ENCODE measurements around the gene GHRHR. TPM values are rescaled to one million over a fixed set of nuclear protein-coding genes. Genes with fewer than 3 reads are reported as not detected.

The GHRHR gene
- polyA plus RNA-seq, 1 donor from 2014 or later = not detected

DNA sequence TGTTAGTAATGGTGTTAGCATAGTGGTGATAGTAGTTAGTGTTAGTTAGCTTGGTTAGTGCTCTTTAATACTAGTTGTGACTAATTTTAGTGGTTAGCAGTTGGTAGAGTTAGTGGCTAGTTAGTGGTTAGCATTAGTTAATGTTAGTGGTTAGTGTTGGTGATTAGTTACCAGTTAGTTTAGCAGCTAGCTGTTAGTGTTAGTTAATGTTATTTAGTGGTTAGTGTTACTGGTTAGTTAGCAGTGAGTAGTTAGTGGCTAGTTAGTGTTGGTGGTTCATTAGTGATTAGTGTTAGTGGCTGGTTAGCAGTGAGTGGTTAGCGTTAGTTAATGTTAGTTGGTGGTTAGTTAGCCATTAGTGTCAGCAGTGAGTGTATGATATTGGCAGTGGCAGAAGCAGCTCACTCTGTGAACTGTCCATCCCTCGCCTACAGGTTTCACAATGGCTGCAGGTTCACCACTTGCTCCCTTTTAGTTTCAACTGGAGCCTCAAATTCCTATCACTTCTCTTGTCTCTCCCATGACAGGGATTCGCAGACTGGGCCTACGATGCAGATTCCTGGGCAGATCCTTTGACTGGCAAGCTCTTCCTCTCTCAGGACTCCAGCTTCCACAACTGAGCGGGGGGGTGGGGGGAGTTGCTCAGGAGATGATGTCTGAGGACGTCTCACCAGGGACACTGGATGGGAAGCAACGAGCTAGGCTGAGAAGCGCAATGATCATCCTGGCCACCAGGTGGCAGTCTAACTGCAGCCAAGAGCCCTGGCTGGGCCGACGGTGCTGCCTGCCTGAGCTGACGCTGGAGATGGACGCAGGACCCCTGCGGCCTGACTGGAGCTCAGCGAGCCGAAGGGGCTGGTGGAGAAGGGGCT lies 19.5 kb downstream of the GHRHR start:
- Histone ChIP-seq H3K9me3 (ENCODE audit: low read length) (no peaks in the 10 kb centered on the region), H3K27ac (ENCODE audit: low read length) (no peak overlapping the region), H2AFZ (ENCODE audit: low read depth, low read length) (no peak overlapping the region), H3K4me2 (ENCODE audit: low read length) (no peak overlapping the region), H3K36me3 (ENCODE audit: insufficient read depth, low read length) (no peaks in the 10 kb centered on the region), H3K27me3 (ENCODE audit: insufficient read depth, low read depth, low read length) (no peaks in the 10 kb centered on the region), H3K9me2 (ENCODE audit: insufficient read depth, low read length) (no peaks in the 10 kb centered on the region), H3K79me2 (replicated peaks; ENCODE audit: insufficient read depth, low read length) (no peaks in the 10 kb centered on the region), H3K9ac (ENCODE audit: low read length) (no peak overlapping the region), H3F3A (ENCODE audit: insufficient read depth, low read length, poor library complexity, severe bottlenecking) (no peaks in the 10 kb centered on the region), H4K20me1 (ENCODE audit: insufficient read depth) (no peaks in the 10 kb centered on the region), H3K4me3 (ENCODE audit: low read length) (peak overlapping the region; percentile 47)
- TF ChIP-seq RAD21 (conservative IDR thresholded peaks at IDR 0.05) (peak; percentile 98), MXI1 (conservative IDR thresholded peaks at IDR 0.05; ENCODE audit: poor library complexity, severe bottlenecking) (no peak), SMC3 (conservative IDR thresholded peaks at IDR 0.05; ENCODE audit: poor library complexity) (peak; percentile 99), TAF1 (IDR thresholded peaks at IDR 0.05; ENCODE audit: low read depth) (no peak), EZH2 (IDR thresholded peaks at IDR 0.05; ENCODE audit: borderline replicate concordance, insufficient read depth, low read length, poor library complexity, severe bottlenecking) (no peak)
- TF ChIP-seq, protein P1, sequence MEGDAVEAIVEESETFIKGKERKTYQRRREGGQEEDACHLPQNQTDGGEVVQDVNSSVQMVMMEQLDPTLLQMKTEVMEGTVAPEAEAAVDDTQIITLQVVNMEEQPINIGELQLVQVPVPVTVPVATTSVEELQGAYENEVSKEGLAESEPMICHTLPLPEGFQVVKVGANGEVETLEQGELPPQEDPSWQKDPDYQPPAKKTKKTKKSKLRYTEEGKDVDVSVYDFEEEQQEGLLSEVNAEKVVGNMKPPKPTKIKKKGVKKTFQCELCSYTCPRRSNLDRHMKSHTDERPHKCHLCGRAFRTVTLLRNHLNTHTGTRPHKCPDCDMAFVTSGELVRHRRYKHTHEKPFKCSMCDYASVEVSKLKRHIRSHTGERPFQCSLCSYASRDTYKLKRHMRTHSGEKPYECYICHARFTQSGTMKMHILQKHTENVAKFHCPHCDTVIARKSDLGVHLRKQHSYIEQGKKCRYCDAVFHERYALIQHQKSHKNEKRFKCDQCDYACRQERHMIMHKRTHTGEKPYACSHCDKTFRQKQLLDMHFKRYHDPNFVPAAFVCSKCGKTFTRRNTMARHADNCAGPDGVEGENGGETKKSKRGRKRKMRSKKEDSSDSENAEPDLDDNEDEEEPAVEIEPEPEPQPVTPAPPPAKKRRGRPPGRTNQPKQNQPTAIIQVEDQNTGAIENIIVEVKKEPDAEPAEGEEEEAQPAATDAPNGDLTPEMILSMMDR (IDR thresholded peaks at IDR 0.05; ENCODE audit: poor library complexity, severe bottlenecking) = peak; percentile 95
- TF ChIP-seq, protein P2, sequence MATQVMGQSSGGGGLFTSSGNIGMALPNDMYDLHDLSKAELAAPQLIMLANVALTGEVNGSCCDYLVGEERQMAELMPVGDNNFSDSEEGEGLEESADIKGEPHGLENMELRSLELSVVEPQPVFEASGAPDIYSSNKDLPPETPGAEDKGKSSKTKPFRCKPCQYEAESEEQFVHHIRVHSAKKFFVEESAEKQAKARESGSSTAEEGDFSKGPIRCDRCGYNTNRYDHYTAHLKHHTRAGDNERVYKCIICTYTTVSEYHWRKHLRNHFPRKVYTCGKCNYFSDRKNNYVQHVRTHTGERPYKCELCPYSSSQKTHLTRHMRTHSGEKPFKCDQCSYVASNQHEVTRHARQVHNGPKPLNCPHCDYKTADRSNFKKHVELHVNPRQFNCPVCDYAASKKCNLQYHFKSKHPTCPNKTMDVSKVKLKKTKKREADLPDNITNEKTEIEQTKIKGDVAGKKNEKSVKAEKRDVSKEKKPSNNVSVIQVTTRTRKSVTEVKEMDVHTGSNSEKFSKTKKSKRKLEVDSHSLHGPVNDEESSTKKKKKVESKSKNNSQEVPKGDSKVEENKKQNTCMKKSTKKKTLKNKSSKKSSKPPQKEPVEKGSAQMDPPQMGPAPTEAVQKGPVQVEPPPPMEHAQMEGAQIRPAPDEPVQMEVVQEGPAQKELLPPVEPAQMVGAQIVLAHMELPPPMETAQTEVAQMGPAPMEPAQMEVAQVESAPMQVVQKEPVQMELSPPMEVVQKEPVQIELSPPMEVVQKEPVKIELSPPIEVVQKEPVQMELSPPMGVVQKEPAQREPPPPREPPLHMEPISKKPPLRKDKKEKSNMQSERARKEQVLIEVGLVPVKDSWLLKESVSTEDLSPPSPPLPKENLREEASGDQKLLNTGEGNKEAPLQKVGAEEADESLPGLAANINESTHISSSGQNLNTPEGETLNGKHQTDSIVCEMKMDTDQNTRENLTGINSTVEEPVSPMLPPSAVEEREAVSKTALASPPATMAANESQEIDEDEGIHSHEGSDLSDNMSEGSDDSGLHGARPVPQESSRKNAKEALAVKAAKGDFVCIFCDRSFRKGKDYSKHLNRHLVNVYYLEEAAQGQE (IDR thresholded peaks at IDR 0.05; ENCODE audit: borderline replicate concordance) = no peak

DNA sequence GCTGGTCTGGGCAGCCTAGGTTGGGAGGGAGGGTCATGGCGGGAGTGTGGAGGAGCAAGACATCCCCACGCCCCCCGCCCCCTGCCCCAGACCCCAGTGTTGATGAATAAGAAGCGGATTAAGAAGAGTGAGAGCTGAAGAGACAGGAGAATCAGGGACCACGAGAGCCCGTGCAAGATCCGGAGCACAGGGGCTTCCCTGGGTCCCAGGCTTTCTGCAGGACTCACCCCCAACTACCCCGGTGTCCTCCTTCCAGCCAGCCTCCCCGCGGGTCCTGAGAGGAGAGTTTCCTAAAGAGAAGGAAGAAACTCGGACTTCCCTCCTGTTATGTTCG lies 20.1 kb downstream of the GHRHR start:
- no peaks in the 10 kb centered on the region for H3K27me3 ChIP-seq (ENCODE audit: insufficient read depth, low read depth, low read length)
- TF ChIP-seq, protein P1 (IDR thresholded peaks at IDR 0.05; ENCODE audit: poor library complexity, severe bottlenecking) = no peak
- TF ChIP-seq EP300 (conservative IDR thresholded peaks at IDR 0.05; ENCODE audit: poor library complexity, severe bottlenecking) (no peak), TAF1 (IDR thresholded peaks at IDR 0.05; ENCODE audit: low read depth) (no peak), EZH2 (IDR thresholded peaks at IDR 0.05; ENCODE audit: borderline replicate concordance, insufficient read depth, low read length, poor library complexity, severe bottlenecking) (no peak), SMC3 (conservative IDR thresholded peaks at IDR 0.05; ENCODE audit: poor library complexity) (no peak), RAD21 (conservative IDR thresholded peaks at IDR 0.05) (no peak), MXI1 (conservative IDR thresholded peaks at IDR 0.05; ENCODE audit: poor library complexity, severe bottlenecking) (no peak), POLR2AphosphoS5 (IDR thresholded peaks at IDR 0.05) (no peak)
- TF ChIP-seq, protein P2 (IDR thresholded peaks at IDR 0.05; ENCODE audit: borderline replicate concordance) = no peak
- H4K20me1 ChIP-seq (ENCODE audit: insufficient read depth) = no peaks in the 10 kb centered on the region
- no peaks in the 10 kb centered on the region for H3K36me3 ChIP-seq (ENCODE audit: insufficient read depth, low read length)
- peak overlapping the region; percentile 47 for H3K4me3 ChIP-seq (ENCODE audit: low read length)
- H2AFZ ChIP-seq (ENCODE audit: low read depth, low read length) = no peak overlapping the region
- no peak overlapping the region for H3K27ac ChIP-seq (ENCODE audit: low read length)
- H3K4me2 ChIP-seq (ENCODE audit: low read length) = no peak overlapping the region
- H3F3A ChIP-seq (ENCODE audit: insufficient read depth, low read length, poor library complexity, severe bottlenecking) = no peaks in the 10 kb centered on the region
- H3K9me2 ChIP-seq (ENCODE audit: insufficient read depth, low read length) = no peaks in the 10 kb centered on the region
- no peaks in the 10 kb centered on the region for H3K9me3 ChIP-seq (ENCODE audit: low read length)
- H3K9ac ChIP-seq (ENCODE audit: low read length) = no peak overlapping the region
- H3K79me2 ChIP-seq (replicated peaks; ENCODE audit: insufficient read depth, low read length) = no peaks in the 10 kb centered on the region

Measured in neural cell (in vitro differentiated cells).